ENCODE measurements around the gene DMAC2. TPM values are rescaled to one million over a fixed set of nuclear protein-coding genes. Genes with fewer than 3 reads are reported as not detected.

DMAC2 gene
- total and polyA plus RNA-seq, 2 experiments from 2014 or later = 77.2 to 86.5 TPM

- TF ChIP-seq EZH2phosphoT487 (IDR thresholded peaks at IDR 0.05; ENCODE audit: unreplicated experiment) (no peak), ZNF114 (CRISPR knock-in tag; IDR thresholded peaks at IDR 0.05) (no peak), ETS1 (IDR thresholded peaks at IDR 0.05) (no peak), CTCF (conservative IDR thresholded peaks at IDR 0.05; ENCODE audit: low read depth in 2 of 2) (no peak), NANOG (IDR thresholded peaks at IDR 0.05; ENCODE audit: borderline replicate concordance) (no peak)
These were observed 16.8 kb downstream of the DMAC2 start (continued) for GRCh38 chr19:41422955-41423354.

DNA sequence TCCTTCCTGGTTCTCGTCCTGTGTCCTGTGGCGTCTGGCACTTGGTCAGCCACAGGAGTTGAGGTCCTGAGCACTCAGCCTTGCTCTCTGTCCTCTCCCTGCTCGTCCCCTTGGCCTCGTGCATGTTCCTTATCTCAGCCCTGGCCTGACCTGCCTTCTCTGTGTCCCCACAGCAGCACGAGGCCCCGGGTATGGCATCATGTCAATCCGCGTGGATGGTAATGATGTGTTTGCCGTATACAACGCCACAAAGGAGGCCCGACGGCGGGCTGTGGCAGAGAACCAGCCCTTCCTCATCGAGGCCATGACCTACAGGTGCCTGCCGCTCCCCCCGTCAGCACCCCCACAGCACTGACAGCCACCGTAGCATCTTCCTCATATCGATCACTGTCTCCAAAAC, 17.3 kb downstream of the DMAC2 start:
- H3K27ac Mint-ChIP-seq = no peak overlapping the region
- Histone ChIP-seq H3K27ac (ENCODE audit: low read depth) (no peak overlapping the region), H3K4me2 (no peak overlapping the region), H3K4me1 (ENCODE audit: insufficient read depth) (peaks cover 5% of the 10 kb centered on the region), H3K27me3 (ENCODE audit: insufficient read depth) (no peaks in the 10 kb centered on the region), H3K9me2 (ENCODE audit: insufficient read depth) (no peaks in the 10 kb centered on the region), H4K20me1 (replicated peaks; ENCODE audit: insufficient read depth) (no peaks in the 10 kb centered on the region), H3K36me3 (ENCODE audit: insufficient read depth) (no peaks in the 10 kb centered on the region), H3F3A (replicated peaks; ENCODE audit: low read depth) (peaks cover 2% of the 10 kb centered on the region; the same call in 1 of the 2 replicates), H2AFZ (no peak overlapping the region), H3K4me3 (no peak overlapping the region), H3K79me2 (replicated peaks; ENCODE audit: insufficient read depth) (no peaks in the 10 kb centered on the region)
- no peak for ATAC-seq
- no peaks in the 10 kb centered on the region for H3K9me3 Mint-ChIP-seq
- H3K36me3 Mint-ChIP-seq (ENCODE audit: low read depth) = peaks cover 25% of the 10 kb centered on the region
- DNase-seq (ENCODE audit: low spot score) = no peak
- H3K4me3 Mint-ChIP-seq = no peak overlapping the region
- H3K4me1 Mint-ChIP-seq = peaks cover 5% of the 10 kb centered on the region
- H3K27me3 Mint-ChIP-seq (ENCODE audit: insufficient read depth, low read depth, poor library complexity) = peaks cover 5% of the 10 kb centered on the region
- TF ChIP-seq NANOG (IDR thresholded peaks at IDR 0.05; ENCODE audit: borderline replicate concordance) = no peak
- TF ChIP-seq, protein P1, sequence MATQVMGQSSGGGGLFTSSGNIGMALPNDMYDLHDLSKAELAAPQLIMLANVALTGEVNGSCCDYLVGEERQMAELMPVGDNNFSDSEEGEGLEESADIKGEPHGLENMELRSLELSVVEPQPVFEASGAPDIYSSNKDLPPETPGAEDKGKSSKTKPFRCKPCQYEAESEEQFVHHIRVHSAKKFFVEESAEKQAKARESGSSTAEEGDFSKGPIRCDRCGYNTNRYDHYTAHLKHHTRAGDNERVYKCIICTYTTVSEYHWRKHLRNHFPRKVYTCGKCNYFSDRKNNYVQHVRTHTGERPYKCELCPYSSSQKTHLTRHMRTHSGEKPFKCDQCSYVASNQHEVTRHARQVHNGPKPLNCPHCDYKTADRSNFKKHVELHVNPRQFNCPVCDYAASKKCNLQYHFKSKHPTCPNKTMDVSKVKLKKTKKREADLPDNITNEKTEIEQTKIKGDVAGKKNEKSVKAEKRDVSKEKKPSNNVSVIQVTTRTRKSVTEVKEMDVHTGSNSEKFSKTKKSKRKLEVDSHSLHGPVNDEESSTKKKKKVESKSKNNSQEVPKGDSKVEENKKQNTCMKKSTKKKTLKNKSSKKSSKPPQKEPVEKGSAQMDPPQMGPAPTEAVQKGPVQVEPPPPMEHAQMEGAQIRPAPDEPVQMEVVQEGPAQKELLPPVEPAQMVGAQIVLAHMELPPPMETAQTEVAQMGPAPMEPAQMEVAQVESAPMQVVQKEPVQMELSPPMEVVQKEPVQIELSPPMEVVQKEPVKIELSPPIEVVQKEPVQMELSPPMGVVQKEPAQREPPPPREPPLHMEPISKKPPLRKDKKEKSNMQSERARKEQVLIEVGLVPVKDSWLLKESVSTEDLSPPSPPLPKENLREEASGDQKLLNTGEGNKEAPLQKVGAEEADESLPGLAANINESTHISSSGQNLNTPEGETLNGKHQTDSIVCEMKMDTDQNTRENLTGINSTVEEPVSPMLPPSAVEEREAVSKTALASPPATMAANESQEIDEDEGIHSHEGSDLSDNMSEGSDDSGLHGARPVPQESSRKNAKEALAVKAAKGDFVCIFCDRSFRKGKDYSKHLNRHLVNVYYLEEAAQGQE (IDR thresholded peaks at IDR 0.05; ENCODE audit: unreplicated experiment) = no peak
- TF ChIP-seq POLR2AphosphoS5 (IDR thresholded peaks at IDR 0.05; ENCODE audit: low read depth) = no peak
- no peak for TF ChIP-seq CTCF (conservative IDR thresholded peaks at IDR 0.05; ENCODE audit: low read depth in 2 of 2)
- TF ChIP-seq ETS1 (IDR thresholded peaks at IDR 0.05) = no peak
- TF ChIP-seq JUNB (IDR thresholded peaks at IDR 0.05; ENCODE audit: unreplicated experiment) = no peak
- no peak for TF ChIP-seq ZNF114 (CRISPR knock-in tag; IDR thresholded peaks at IDR 0.05)
- TF ChIP-seq EZH2 (IDR thresholded peaks at IDR 0.05; ENCODE audit: low read depth, unreplicated experiment) = no peak
